HG02642 (cell line): ENCODE results near the gene HSP90AB1.

Experiments
- ATAC-seq: cut with Tn5 transposase; IDR thresholded peaks from one replicate; pipeline ENCODE4 v1.9.1; 2021; ENCODE audit warnings: mild to moderate bottlenecking; ENCODE audit not compliant: unreplicated experiment, poor library complexity

The HSP90AB1 gene

DNA sequence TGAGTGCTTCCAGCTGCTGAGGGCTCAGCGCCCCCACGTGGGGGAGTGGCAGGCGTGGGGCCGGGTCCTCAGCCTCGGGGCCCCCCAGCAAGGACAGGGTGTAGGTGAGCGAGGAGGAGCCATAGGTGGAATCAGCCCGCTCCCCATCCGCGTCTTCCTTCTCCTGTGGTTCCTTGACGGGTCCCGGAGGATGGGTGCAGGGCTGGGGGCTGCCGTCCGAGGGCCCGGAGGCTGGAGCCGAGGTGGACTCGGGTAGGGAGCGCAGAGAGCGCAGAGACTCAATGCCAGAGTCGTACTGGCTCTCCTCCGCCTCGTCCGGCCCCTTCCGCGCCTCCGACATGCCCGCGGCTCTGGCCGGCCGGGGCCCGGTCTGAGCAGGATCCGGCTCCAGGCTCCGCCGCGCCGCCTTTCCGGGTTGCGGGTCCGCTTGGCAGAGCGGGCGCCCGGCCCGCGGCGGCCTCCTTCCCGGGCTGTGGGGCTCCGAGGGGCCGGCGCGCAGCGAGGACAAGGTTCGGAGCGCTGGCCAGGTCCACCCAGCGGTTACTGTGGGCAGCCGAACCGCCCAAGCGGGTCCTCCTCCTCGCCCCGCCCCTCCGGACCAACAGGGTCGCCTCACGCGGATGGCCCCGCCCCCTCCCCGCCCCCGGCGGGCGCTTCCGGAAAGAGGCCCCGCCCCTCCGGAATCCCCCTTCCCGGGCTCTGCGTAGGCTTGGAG, 18.3 kb downstream of the HSP90AB1 start, which contains the start of gene NFKBIE:
NFKBIE (minus strand) TSS at position 545 of the 715 bp plus-strand sequence; CDS start at position 340, 205 bp downstream.
- peak; percentile 44 for ATAC-seq

DNA sequence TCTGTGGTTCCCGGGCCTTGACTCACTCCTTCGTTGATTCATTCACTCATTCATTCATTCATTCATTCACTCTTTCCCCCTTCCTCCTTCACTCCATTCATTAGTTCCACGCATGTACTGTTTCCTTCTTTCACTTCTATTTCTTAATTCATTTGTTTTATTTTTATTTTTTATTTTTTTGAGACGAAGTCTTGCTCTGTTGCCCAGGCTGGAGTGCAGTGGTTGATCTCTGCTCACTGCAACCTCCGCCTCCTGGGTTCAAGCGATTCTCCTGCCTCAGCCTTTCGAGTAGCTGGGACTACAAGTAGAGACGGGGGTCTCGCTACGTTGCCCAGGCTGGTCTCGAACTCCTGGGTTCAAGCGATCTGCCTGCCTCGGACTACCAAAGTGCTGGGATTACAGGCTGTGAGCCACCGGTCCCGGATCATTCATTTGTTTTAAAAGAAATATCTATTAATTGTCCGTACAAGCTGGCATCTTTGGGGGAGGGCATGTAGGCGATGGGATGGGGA, 18.9 kb downstream of the HSP90AB1 start:
- ATAC-seq, result no peak

DNA sequence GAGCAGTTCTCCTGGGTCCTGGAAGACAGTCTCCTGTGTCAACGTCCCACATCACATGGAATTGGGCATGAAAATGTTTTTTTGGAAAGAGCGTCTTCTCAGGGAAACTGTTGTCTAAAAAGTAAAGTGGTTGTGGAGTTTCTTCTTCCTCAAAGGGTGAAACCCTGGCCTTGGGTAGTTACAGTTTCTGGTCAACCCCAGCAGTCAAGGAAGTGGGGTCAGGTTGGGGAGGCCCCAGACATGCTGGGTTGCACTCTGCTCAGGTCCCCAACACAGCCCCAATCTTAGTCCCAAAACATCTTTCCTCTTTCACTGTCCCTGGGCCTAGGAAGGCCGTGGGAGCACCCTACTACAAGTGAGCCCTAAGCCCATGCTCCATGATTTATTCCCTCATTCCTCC, 19.4 kb downstream of the HSP90AB1 start:
- ATAC-seq, result peak; percentile 25

DNA sequence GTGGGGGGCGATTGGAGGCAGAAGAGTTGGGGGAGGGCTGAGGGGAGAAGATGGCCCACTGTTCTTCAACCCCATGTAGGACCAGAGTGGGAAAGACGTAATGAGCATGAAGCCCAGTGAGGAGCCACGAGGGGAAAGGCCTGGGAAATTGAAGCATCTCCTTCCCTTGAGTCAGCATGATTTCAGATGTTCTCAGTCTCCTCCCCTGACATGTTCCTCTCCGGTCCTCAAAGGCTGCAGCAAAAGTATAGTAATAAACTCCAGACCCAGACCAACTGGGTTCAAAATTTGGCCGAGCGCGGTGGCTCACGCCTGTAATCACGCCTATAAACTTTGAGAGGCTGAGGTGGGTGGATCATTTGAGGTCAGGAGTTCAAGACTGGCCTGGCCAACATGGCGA, 20.4 kb downstream of the HSP90AB1 start:
- ATAC-seq, result no peak

DNA sequence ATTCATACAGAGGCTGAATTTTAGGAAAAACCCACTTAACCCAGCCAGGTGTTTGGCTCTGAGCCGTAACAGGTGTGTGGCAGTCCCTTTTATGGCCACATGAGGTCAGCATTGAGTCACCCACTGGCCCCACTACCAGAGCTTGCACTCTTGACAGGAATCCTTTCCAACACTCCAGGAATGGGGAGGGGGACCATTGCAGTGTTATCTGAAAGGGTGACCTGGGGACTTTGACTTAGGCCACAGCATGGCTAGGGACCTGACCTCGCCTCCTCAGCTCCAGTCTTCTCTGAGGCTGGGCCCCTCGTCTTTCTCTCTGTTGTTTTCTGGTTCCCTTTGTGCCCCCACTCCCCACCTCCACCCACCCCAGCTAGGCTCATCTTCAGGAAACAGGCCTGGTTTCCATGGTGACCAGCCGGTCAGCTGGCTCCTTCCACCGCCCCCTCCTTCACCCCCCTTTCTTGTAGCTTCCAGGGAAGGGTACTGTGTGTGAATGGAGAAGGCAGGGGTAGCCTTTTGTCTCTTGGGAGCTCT, 21.3 kb downstream of the HSP90AB1 start:
- ATAC-seq, result no peak

DNA sequence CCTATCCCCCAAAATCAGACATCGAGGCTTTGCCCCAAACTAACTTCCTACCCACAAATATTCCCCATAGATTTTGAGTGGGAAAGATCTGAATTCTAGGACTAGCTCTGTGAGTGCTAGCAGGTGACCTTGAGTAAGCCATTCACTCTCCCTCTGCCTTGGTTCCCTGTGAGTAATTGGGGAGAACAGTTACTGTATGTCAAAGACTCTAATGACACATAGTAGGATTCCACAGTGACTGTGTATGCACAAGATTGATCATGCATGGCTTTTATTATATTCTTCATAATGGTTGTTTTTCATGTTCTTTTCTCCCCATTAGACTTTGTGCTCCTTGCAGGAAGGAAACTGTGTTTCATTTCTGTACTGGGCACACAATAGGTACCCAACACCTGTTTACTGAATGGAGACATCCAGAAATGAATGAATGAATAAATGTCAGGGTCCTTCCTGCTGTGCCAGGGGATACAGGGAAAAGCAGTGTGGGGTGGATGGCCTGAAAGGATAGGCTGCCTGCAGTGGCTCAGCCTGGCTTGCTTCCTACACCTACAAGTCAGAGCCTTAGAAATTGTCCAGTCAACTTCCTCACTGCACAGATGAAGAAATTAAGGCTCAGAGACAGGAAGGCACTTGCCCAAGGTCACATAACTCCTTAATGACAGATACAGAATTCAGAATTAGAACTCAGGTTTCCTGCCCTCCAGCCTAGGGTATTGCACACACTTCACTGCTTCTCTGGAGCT, 22.4 kb downstream of the HSP90AB1 start:
- ATAC-seq, result no peak

DNA sequence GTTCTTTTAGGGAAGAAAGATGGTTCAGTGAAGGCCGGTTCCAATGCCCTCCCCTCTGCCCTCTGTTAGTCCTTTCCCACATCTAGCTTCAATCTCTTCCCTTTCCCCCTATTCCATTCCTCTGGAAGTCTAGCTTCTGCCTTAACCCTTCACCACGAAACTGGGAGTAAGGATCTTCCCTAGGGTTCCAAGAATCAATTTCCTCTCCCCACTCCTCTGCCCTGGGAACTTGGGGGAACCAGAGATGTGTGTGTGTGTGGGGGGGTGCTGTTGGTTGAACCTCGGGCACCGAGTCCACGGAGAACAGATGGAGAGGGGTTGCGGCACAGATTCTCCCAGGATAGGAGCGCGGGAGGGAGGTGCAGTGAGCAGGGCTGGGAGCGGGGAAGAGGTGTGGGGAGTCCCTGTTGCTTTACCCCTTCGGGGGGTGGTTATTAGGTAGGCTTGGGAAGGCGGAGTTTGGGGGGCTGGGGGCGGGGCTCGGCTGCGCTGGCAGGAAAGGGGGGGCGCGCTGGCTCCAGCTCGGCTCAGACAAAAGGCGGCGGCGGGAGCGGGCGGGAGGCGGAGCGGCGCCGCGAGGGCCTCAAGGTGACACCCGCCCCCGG, 23.1 kb downstream of the HSP90AB1 start, which contains the start of gene TMEM151B:
TMEM151B (plus strand) TSS at position 530 of the 605 bp plus-strand sequence. CDS start 293 bp downstream, outside the sequence.
- ATAC-seq, result no peak

DNA sequence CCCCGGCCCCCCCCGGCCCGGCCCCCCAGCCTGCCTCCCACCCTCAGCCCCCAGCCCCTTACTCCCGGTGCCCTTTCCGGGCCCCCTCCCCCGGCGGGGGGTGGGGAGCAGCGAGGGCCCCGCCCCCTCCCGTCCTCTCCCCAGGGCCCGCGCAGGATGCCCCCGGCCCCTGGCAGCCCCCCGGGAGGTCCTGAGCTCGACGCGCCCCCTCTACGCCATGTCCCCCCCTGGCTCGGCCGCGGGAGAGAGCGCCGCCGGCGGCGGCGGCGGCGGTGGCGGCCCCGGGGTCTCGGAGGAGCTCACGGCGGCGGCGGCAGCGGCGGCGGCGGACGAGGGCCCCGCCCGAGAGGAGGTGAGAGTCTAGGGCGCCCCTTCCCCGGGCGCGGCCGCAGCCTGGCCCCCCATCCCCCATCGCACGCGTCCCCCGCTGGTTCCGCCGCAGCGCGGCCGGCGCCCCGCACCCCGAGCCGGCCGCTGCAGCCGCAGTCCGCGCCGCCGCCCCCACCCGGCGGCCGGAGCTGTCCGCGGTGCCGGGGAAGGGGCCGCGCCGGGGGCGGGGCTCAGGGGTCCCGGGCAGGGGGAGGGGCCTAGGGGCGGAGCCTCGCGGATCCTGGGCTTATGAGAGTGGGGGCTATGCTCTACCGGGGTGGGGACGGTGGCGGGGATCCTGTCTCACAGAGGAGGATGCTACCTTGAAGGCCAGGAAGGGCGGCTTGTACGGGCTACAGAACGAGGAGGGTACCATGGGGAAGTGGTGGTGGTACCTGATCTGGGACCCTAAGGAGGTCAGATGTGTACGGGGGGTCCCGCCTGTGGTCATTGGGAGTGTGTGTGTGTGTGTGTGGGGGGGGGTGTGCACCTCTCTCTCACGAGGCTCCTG, 23.9 kb downstream of the HSP90AB1 start:
- ATAC-seq, result no peak

DNA sequence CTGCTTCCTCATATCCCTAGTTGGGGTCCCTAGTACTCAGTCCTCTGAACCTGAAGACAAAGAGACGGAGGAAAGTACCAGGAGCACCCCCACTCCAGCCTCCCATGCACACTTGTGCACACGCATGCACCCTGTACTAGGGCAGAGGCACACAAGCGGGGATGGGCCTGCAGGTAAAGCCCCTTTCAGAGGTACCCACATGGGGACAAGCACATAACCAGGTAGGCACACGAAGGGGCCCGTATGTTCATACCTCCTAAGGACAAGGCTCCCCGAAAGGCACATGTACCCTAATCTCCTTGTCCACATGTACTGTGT, 24.5 kb downstream of the HSP90AB1 start:
- ATAC-seq, result no peak

DNA sequence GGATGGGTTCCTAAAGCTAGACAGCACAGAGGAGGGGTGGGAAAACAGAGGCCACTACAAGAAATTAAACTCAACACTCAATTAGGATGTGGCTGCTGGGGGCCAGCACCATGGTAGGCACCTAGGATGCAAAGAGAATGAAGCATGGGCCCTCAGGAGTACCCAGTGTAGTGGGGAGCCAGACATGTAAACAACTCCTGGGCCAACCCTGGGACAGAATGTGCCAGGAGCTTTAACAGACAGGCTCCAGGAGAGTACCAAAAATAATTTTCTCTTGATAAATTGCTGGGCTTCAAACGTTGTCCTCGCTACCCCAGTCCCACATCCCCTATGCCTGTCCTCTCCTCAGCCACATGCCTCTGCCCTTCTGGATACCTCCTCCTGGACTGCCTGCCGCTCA, 25.0 kb downstream of the HSP90AB1 start:
- no peak for ATAC-seq

DNA sequence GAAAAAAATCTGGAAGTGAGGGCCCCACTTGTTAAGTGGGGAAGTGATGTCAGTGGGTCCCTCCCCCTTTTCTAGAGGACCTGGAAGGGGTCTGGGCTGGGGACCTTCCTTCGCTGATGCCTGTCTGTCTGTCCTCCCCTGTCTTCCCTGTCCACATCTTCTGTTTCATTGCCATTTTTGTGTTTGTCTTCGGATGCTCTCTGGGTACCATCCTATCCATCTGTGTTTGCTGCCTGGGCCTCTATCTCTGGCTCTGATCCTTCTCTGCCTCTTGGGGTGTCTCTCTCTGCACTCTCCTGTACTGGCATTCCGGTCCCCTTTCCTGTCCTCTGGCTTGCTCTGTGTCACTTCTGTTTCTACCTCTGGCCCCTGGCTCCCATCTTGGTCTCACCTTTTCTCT, 25.6 kb downstream of the HSP90AB1 start:
- ATAC-seq, result no peak

DNA sequence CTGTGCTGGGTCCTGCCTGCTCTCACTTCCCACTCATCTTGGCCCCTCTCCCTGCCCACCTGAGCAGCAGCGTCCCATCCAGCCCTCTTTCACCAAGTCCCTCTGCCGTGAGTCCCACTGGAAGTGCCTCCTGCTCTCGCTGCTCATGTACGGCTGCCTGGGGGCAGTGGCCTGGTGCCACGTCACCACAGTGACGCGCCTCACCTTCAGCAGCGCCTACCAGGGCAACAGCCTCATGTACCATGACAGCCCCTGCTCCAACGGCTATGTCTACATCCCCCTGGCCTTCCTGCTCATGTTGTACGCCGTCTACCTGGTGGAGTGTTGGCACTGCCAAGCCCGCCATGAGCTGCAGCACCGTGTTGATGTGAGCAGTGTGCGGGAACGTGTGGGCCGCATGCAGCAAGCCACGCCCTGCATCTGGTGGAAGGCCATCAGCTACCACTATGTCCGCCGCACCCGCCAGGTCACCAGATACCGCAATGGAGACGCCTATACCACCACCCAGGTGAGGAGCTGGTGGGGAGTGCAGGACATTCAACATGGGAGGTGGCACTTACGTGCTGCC, 26.2 kb downstream of the HSP90AB1 start:
- no peak for ATAC-seq

DNA sequence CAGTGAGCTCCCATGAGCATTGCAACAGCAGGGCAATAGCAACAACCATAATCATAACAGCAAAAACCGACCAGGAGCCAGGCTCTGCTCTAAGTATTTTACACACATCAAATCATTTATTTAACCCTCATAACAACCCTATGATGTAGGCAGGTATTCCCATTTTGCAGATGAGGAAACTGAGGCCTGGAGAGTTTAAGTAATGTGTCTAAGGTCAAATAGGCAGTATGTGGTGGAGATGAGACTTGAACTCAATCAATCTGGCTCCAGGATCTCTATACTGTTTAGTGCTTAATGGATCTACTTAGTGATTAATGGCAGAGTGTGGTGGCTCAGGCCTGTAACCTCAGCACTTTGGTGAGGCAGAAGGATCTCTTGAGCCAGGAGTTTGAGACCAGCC, 26.7 kb downstream of the HSP90AB1 start:
- ATAC-seq, result no peak

DNA sequence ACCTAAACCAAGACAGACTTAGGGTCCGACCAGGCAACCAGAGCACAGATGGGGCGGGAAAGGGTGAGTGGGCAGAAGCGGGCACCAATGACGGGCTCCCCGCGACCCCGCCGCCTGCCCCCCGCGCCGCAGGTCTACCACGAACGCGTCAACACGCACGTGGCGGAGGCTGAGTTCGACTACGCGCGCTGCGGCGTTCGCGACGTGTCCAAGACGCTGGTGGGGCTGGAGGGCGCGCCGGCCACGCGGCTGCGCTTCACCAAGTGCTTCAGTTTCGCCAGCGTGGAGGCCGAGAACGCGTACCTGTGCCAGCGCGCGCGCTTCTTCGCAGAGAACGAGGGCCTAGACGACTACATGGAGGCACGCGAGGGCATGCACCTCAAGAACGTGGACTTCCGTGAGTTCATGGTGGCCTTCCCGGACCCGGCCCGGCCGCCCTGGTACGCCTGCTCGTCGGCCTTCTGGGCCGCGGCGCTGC, 28.4 kb downstream of the HSP90AB1 start:
- no peak for ATAC-seq

DNA sequence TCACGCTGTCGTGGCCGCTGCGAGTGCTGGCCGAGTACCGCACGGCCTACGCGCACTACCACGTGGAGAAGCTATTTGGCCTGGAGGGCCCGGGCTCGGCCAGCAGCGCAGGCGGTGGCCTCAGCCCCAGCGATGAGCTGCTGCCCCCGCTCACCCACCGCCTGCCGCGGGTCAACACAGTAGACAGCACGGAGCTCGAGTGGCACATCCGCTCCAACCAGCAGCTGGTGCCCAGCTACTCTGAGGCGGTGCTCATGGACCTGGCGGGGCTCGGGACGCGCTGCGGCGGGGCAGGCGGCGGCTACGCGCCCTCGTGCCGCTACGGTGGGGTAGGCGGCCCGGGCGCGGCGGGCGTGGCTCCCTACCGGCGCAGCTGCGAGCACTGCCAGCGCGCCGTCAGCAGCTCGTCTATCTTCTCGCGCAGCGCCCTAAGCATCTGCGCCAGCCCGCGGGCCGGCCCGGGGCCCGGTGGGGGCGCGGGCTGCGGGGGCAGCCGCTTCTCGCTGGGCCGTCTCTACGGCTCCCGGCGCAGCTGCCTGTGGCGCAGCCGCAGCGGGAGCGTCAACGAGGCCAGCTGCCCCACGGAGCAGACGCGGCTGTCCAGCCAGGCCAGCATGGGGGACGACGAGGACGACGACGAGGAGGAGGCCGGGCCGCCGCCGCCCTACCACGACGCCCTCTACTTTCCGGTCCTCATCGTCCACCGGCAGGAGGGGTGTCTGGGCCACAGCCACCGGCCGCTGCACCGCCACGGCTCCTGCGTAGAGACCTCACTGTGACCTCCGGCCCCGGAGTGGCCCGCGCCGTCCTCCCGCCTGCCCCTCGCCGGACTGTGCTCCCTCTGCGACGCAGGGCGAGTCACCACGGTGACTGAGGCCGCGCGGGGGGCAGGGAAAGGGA, 29.1 kb downstream of the HSP90AB1 start:
- no peak for ATAC-seq

DNA sequence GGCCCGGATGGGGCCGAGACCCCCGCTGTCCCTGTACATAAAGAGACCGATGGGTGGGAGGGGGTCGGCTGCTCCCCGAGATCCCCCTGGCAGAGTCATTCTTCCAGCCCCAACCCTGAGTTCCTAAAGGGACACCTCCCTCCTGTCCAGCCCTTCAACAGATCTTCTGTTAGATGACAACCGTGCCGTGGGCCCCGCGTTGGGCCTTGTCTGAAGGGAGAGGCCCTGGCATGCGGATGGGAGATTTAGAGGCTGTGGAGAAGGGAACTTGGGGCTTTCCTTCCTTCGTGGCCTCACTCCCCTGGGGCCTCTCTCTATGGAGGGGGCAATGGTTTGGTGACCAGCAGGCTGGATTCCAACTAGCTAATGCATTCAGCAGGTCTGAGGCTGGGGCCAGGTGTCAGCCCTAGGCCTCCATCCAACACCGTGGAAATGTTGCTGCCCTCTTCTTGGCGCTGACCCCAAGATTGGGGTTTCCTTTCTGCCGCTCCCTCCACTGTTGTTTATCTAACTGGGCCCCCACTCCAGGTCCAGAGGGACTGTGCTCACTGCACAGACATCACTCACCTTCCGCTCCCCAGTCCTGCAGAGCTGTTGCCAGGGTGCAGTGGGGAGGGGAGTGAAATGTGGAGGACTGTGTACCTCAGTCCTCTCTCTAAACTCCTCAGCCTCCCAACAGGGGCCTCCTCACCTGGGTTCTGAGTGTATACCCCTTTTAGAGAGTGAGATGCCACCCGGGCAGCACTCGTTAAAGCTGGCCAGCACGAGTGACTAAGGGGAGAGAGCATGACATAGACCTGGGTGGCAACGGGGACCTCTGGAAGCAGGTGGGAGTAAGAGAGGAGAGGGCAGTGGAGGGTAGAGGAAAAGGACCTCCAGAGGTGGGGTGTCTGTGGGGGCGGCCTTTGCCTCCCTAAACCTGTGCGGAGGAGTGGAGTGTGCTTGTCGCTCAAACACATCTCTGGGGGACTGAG, 30.1 kb downstream of the HSP90AB1 start:
- ATAC-seq, result no peak

DNA sequence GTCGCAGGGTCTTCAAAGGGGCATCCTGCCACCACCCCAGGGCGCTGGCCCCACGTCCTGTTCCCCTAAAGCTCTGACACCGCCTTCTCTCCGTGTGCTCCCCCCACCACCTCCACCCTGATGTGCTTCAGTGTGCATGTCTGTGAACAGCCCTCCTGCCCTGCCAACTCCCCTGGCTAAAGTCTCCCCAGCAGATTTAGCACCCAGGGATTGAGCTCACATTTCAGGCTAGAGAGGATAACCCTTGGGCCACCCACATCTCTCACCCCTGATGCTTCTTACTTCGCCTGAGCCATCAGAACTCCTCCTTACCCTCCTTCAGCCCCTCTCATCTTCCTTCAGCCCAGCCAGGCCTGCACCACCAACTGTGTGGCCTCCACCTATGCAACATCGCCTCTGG, 30.9 kb downstream of the HSP90AB1 start:
- ATAC-seq, result no peak
